ENCODE measurements around the gene GPATCH4. TPM values are rescaled to one million over a fixed set of nuclear protein-coding genes. Genes with fewer than 3 reads are reported as not detected.

Gene GPATCH4
- total and polyA plus RNA-seq, 12 donors = 9.3 to 34.5 (median 13.5) TPM

DNA sequence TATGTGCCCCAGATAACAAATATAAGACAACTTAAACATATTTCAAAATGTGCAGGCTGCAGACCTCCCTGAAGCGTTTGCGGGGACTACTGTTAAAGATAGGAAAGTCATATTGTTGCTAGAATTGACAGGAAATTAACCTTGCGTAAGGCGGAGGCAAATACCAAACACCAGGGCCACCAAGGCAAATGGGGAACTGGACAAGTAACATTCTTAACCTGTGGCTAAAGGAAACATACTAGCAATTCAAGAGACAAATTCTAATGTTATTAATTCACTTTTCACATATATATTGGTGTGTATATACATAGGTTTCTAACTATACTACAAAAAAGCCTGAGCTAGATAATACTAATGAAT, 24.8 kb upstream of the GPATCH4 start:
- TF ChIP-seq CTCF (IDR thresholded peaks at IDR 0.05) = no peak
- H3K4me1 ChIP-seq = peaks cover 10 to 34% (median 24%) of the 10 kb centered on the region in 9 donors
- H3K27me3 ChIP-seq = peaks cover 19 to 100% (median 74%) of the 10 kb centered on the region in 7 donors
- intact Hi-C loops (cut with DNase I) = loop anchor here in 7 of 10 donors (1.0 to 5.0 kb wide), 3 partner anchors 31 to 51 kb away; partner anchors contain the start of gene NES (in 2 of the 7)
- no peak overlapping the region for H3K27ac ChIP-seq
- WGBS, 2 donors = 40 to 42% methylated on average over 4 of the region's 4 CpGs
- DNase-seq (no peak), ATAC-seq (no peak)
- H3K36me3 ChIP-seq = no peaks in the 10 kb centered on the region
- no peaks in the 10 kb centered on the region for H3K9me3 ChIP-seq
- H3K4me3 ChIP-seq = peak overlapping the region in 3 of 10 donors; percentile 55 to 58 (median 56)

GRCh38 chr1:156625436-156626078, 24.3 kb upstream of the GPATCH4 start:
- peak; percentile 43 to 73 for DNase-seq
- Histone ChIP-seq H3K4me3 (peak overlapping the region; percentile 34 to 58 (median 49)), H3K9me3 (no peaks in the 10 kb centered on the region), H3K4me1 (peaks cover 10 to 34% (median 24%) of the 10 kb centered on the region in 9 donors), H3K27ac (peak overlapping the region in 7 of 10 donors; percentile 31 to 76 (median 64)), H3K27me3 (peaks cover 19 to 100% (median 70%) of the 10 kb centered on the region in 7 donors), H3K36me3 (no peaks in the 10 kb centered on the region)
- intact Hi-C loops (cut with DNase I) = loop anchor here in 7 of 10 donors (1.0 to 5.0 kb wide), 4 partner anchors 31 to 99 kb away; partner anchors contain the start of gene NES (in 2 of the 7)
- peak; percentile 54 to 87 (median 81) for TF ChIP-seq CTCF (IDR thresholded peaks at IDR 0.05)
- peak; percentile 27 to 75 (median 56) for ATAC-seq
- WGBS, 2 donors = 2% methylated on average over 44 to 45 of the region's 45 CpGs

DNA sequence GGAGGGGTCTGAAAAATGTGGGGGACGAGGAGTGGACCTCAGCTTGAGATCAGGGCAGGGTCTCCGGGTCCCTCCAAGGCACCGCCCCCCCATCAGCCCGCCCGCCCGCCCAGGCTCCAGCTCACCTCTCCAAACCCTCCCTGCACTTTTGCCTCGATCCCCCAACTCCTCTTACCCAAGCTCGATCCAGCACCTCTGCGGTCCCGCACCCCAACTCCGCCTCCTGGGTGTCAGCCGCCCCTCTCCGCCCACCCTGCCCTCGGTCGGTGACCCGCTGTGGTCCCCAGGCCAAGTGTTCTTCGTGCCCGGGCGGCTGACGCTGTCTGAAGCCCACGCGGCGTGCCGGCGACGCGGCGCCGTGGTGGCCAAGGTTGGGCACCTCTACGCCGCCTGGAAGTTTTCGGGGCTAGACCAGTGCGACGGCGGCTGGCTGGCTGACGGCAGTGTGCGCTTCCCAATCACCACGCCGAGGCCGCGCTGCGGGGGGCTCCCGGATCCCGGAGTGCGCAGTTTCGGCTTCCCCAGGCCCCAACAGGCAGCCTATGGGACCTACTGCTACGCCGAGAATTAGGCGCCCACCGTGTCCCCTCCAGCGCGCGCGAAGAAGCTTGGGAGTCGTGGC, 23.6 kb upstream of the GPATCH4 start:
- TF ChIP-seq CTCF (IDR thresholded peaks at IDR 0.05) = no peak
- peak in 1 of 2 donors; percentile 23 for DNase-seq
- Histone ChIP-seq H3K9me3 (no peaks in the 10 kb centered on the region), H3K27me3 (peaks cover 19 to 100% (median 64%) of the 10 kb centered on the region in 7 donors), H3K4me1 (peaks cover 10 to 34% (median 24%) of the 10 kb centered on the region in 9 donors), H3K27ac (peak overlapping the region in 9 of 10 donors; percentile 45 to 76 (median 63)), H3K36me3 (no peaks in the 10 kb centered on the region), H3K4me3 (peak overlapping the region; percentile 34 to 58 (median 49))
- peak in 4 of 8 donors; percentile 2 to 16 (median 6) for ATAC-seq
- intact Hi-C loops (cut with DNase I) = loop anchor here in 4 of 10 donors (2.0 to 5.0 kb wide), 3 partner anchors 32 to 100 kb away; partner anchors contain the start of gene NES (in 2 of the 4)
- 1% methylated on average over 44 to 55 of the region's 55 CpGs for WGBS, 2 donors
